ENCODE data around the gene MEGF6. TPM values are rescaled to one million over a fixed set of nuclear protein-coding genes. Genes with fewer than 3 reads are reported as not detected.

The MEGF6 gene
- total RNA-seq, 1 donor = 85.4 TPM

GRCh38 chr1:3566003-3566885 lies 45.1 kb downstream of the MEGF6 start:
- Histone ChIP-seq H3K27ac (ENCODE audit: low read depth, low read length) (no peak overlapping the region), H3K27me3 (ENCODE audit: insufficient read depth, low read length) (no peaks in the 10 kb centered on the region), H3K9me3 (ENCODE audit: low read depth, low read length) (no peaks in the 10 kb centered on the region), H4K20me1 (ENCODE audit: insufficient read depth, low read length) (no peaks in the 10 kb centered on the region), H3K4me1 (ENCODE audit: insufficient read depth, low read length) (no peaks in the 10 kb centered on the region), H3K4me3 (ENCODE audit: insufficient read depth, low read length) (no peak overlapping the region), H3K4me2 (ENCODE audit: insufficient read depth, low read length) (no peak overlapping the region), H3K79me2 (ENCODE audit: insufficient read depth, low read length) (no peaks in the 10 kb centered on the region), H2AFZ (ENCODE audit: low read length) (no peak overlapping the region), H3K36me3 (ENCODE audit: insufficient read depth, low read length) (no peaks in the 10 kb centered on the region)
- no peak for TF ChIP-seq CTCF (IDR thresholded peaks at IDR 0.05; ENCODE audit: extremely low read depth, low read depth, low read length)
- DNase-seq (ENCODE audit: insufficient read length, low spot score, missing footprints) = no peak

DNA sequence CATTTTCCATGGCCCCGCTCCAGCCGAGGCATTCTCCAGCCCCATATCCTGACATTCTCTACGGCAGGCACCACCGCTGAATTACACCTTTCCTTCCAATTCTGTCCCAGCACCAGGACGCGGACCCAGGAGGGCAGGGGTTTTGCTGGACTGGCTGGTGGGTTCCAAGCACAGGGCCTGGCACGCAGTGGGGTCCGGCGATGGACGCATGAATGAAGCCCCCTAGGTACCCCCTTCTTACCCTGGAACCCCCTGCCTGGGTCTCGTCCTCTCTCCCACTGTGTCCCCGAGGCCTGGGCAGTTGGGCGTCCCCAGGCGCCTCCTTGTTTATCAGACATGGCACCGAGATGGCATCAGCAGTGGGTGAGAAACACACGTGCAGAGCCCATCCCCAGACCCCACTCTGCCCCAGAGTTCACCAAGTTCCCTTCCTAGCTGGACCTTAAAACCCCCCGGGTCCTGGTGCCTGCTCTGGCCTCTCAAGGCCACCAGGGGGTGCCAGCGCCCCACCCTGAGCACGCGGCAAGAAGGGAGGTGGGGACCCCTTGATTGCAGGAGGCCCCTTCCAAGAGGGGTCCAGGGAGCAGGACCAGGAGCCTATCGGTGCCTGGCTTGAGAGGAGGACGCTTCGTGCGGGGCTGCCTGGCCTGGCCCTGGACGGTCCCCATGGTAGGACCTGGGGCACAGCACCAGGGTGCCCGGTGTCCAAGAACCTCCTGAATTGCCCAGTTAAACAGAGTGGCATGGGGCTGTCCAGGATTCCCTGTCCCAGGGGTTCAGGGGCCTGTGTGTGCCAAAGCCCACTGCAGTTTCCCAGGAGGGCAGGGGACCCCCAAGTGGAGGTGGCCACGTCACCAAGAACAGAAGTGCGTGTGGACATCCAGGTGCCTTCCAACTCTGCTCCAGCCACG lies 46.1 kb downstream of the MEGF6 start:
- Histone ChIP-seq H3K4me2 (ENCODE audit: insufficient read depth, low read length) (no peak overlapping the region), H3K4me1 (ENCODE audit: insufficient read depth, low read length) (no peaks in the 10 kb centered on the region), H3K27me3 (ENCODE audit: insufficient read depth, low read length) (no peaks in the 10 kb centered on the region), H4K20me1 (ENCODE audit: insufficient read depth, low read length) (no peaks in the 10 kb centered on the region), H3K4me3 (ENCODE audit: insufficient read depth, low read length) (no peak overlapping the region), H3K79me2 (ENCODE audit: insufficient read depth, low read length) (no peaks in the 10 kb centered on the region), H3K9me3 (ENCODE audit: low read depth, low read length) (no peaks in the 10 kb centered on the region), H3K27ac (ENCODE audit: low read depth, low read length) (no peak overlapping the region), H3K36me3 (ENCODE audit: insufficient read depth, low read length) (no peaks in the 10 kb centered on the region), H2AFZ (ENCODE audit: low read length) (no peak overlapping the region)
- DNase-seq (ENCODE audit: insufficient read length, low spot score, missing footprints) = peak; percentile 97
- TF ChIP-seq CTCF (IDR thresholded peaks at IDR 0.05; ENCODE audit: extremely low read depth, low read depth, low read length) = peak; percentile 81

DNA sequence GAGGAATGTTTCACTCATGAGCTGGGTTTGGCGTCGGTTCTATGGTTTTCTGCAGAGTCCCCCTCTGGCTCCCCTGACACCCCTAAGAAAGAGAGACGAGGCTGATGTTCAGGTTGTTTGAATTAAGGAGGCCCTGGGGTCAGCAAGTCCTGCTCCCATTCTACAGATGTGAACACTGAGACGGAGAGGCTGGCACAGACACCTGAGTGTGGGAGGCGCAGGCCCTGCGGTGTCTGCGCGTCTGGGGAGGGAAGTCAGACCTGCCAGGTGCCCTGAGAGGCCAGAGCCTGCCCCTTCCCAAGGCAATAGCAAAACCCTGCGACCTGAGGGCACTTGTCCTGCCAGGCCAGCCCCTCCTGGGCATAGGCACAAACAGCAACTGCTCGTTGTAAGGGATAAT lies 47.7 kb downstream of the MEGF6 start:
- Histone ChIP-seq H3K79me2 (ENCODE audit: insufficient read depth, low read length) (no peaks in the 10 kb centered on the region), H3K27ac (ENCODE audit: low read depth, low read length) (no peak overlapping the region), H2AFZ (ENCODE audit: low read length) (no peak overlapping the region), H3K4me3 (ENCODE audit: insufficient read depth, low read length) (no peak overlapping the region), H3K4me1 (ENCODE audit: insufficient read depth, low read length) (no peaks in the 10 kb centered on the region), H3K4me2 (ENCODE audit: insufficient read depth, low read length) (no peak overlapping the region), H3K36me3 (ENCODE audit: insufficient read depth, low read length) (no peaks in the 10 kb centered on the region), H4K20me1 (ENCODE audit: insufficient read depth, low read length) (no peaks in the 10 kb centered on the region), H3K27me3 (ENCODE audit: insufficient read depth, low read length) (no peaks in the 10 kb centered on the region), H3K9me3 (ENCODE audit: low read depth, low read length) (peaks cover under 1% of the 10 kb centered on the region)
- no peak for DNase-seq (ENCODE audit: insufficient read length, low spot score, missing footprints)
- no peak for TF ChIP-seq CTCF (IDR thresholded peaks at IDR 0.05; ENCODE audit: extremely low read depth, low read depth, low read length)

DNA sequence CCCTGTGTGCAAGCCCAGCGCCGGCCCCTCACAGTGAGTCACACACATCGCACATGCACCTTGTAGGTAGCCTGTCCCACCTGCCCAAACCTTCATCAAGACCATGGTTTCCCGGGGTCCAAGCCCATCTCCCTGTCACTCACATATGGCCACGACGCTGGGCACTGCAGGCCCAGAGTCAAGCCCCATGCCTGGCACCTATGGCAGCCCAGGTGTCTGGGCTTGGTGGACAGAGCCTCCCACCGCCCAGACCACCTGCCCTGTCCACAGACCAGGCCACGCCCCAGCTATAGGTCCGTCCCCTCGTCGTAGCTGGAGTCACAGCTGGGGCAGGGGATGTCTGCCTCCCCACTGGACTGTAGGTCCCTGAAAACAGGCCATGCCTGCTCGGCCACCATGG lies 48.2 kb downstream of the MEGF6 start:
- Histone ChIP-seq H2AFZ (ENCODE audit: low read length) (no peak overlapping the region), H3K4me3 (ENCODE audit: insufficient read depth, low read length) (no peak overlapping the region), H3K4me2 (ENCODE audit: insufficient read depth, low read length) (no peak overlapping the region), H3K79me2 (ENCODE audit: insufficient read depth, low read length) (no peaks in the 10 kb centered on the region), H4K20me1 (ENCODE audit: insufficient read depth, low read length) (no peaks in the 10 kb centered on the region), H3K4me1 (ENCODE audit: insufficient read depth, low read length) (no peaks in the 10 kb centered on the region), H3K9me3 (ENCODE audit: low read depth, low read length) (peaks cover 4% of the 10 kb centered on the region), H3K36me3 (ENCODE audit: insufficient read depth, low read length) (no peaks in the 10 kb centered on the region), H3K27ac (ENCODE audit: low read depth, low read length) (no peak overlapping the region), H3K27me3 (ENCODE audit: insufficient read depth, low read length) (no peaks in the 10 kb centered on the region)
- no peak for DNase-seq (ENCODE audit: insufficient read length, low spot score, missing footprints)
- TF ChIP-seq CTCF (IDR thresholded peaks at IDR 0.05; ENCODE audit: extremely low read depth, low read depth, low read length) = no peak
